GM19438 (cell line): ENCODE results near the gene ERBB3.
"Not testable (repeated sequence)": the region's sequence is repeated elsewhere in the genome, so short reads cannot be mapped to it uniquely, and the experiment has no call there.

Experiments used
- ATAC-seq: cut with Tn5 transposase; IDR thresholded peaks from one replicate; pipeline ENCODE4 v1.9.1; 2021; ENCODE audit warnings: low read depth; ENCODE audit not compliant: unreplicated experiment

Gene ERBB3

DNA sequence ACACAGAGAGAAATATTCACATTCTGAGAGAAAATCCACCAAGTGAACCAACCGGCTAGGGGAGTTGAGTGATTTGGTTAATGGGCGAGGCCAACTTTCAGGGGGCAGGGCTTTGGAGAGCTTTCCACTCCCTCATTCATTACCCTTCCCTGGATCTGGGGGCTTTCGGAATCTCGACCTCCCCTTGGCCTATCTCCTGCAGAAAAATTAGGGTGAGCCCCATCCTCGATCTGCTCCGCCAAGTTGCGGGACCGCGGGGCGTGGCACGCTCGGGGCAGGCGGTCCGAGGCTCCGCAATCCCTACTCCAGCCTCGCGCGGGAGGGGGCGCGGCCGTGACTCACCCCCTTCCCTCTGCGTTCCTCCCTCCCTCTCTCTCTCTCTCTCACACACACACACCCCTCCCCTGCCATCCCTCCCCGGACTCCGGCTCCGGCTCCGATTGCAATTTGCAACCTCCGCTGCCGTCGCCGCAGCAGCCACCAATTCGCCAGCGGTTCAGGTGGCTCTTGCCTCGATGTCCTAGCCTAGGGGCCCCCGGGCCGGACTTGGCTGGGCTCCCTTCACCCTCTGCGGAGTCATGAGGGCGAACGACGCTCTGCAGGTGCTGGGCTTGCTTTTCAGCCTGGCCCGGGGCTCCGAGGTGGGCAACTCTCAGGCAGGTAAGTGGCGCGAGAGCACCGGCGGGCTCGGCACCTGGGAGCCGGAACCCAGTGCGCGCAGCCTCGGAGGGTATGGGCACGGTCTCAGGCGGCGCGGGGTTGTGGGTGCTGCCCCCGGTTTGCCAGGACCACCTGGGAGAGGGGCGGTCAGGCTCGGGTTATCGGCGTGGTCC, at the start of gene ERBB3:
Gene ERBB3 (plus strand): TSS at position 443 of the 833 bp plus-strand sequence. CDS start 136 bp downstream, at position 579.
- ATAC-seq, result peak; percentile 35

DNA sequence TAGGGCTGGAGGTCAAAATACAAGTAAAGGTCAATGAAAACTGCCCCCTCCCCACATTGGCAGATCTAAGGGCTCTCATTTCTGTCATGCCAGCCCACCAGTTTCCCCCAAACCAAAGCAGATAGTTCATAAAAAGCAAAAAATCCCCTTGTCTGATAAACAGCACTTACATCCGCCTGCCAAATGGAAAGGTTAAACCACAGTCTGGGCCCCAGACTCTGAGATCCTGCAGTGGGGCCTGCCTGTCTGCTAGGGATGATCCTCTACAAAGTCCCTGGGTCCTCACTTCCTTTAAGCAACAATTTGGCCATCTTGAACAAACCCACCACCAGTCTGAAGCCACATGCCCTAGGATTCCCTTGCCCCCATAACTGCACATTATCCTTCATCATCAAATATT, 48.0 kb upstream of the ERBB3 start:
- ATAC-seq, result no peak

DNA sequence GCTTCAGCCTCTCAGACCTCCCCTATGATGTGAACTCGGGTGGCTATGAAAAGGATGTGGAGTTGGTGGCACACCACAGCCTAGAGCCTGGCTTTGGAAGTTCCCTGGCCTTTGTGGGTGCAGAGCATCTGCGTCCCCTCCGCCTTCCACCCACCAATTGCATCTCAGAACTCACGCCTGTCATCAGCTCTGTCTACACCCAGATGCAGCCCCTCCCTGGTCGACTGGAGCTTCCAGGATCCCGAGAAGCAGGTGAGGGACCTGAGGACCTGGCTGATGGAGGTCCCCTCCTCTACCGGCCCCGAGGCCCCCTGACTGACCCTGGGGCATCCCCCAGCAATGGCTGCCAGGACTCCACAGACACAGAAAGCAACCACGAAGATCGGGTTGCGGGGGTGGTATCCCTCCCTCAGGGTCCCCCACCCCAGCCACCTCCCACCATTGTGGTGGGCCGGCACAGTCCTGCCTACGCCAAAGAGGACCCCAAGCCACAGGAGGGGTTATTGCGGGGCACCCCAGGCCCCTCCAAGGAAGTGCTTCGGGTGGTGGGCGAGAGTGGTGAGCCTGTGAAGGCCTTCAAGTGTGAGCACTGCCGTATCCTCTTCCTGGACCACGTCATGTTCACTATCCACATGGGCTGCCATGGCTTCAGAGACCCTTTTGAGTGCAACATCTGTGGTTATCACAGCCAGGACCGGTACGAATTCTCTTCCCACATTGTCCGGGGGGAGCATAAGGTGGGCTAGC, 45.2 kb upstream of the ERBB3 start:
- ATAC-seq, result no peak

DNA sequence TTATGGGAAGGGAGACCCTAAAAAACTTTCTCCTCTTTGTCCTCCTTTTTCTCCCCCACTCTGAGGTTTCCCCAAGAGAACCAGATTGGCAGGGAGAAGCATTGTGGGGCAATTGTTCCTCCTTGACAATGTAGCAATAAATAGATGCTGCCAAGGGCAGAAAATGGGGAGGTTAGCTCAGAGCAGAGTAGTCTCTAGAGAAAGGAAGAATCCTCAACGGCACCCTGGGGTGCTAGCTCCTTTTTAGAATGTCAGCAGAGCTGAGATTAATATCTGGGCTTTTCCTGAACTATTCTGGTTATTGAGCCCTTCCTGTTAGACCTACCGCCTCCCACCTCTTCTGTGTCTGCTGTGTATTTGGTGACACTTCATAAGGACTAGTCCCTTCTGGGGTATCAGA, 42.8 kb upstream of the ERBB3 start:
- no peak for ATAC-seq

DNA sequence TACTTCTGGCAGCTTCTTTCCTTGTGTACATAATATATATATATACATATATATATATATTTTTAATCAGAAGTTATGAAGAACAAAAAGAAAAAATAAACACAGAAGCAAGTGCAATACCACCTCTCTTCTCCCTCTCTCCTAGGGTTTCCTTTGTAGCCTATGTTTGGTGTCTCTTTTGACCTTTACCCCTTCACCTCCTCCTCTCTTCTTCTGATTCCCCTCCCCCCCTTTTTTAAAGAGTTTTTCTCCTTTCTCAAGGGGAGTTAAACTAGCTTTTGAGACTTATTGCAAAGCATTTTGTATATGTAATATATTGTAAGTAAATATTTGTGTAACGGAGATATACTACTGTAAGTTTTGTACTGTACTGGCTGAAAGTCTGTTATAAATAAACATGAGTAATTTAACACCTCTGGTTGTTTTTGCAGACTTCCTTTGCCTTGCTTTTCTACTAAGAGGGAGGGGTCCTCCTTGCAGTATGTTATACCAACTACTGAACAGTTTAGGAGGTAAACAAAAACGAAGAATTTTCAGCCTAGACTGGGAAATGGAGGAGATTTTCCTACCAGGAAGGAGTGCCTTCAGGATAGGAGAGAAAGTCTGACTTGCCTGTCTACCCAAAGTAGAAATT, 41.8 kb upstream of the ERBB3 start:
- ATAC-seq, result no peak

DNA sequence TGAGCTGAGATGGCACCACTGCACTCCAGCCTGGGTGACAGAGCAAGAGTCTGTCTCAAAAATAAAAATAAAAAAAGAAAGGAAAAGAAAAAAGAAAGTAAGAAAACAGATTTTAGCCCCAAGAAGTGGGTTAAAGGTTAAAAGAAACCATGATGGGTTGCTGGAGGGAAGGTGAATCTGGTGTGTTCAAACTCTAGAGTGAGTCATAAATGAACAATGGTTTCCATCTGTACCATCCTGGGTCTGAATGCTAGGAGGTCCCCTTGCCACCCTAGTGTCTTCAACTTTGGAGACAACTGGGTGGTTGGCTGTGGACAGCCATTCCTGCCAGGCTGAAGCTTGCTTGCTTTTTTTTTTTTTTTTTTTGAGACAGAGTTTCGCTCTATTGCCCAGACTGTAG, 39.8 kb upstream of the ERBB3 start:
- no peak for ATAC-seq

DNA sequence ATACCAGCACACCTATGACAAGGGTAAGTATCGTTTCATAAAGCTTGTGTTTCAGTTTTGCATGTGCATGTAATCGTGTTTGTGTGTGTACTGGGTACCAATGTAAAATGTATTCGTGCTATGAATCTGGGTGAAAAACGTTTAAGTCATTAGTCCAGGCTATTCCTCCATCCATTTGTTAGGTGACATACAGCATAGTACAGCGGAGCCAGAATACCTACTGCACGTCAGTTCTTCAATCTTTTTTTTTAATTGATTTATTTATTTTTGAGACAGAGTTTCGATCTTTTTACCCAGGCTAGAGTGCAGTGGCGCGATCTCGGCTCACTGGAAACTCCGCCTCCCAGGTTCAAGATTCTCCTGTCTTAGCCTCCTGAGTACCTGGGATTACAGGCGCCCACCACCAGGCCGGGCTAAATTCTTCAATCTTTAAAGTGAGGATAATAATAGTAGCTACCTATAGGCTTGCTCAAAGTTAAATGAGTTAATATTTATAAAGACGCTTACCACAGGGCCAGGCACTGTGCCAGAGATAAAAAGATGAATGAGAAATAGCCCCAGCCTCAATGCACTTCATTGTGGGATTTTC, 38.9 kb upstream of the ERBB3 start:
- peak; percentile 7 for ATAC-seq

DNA sequence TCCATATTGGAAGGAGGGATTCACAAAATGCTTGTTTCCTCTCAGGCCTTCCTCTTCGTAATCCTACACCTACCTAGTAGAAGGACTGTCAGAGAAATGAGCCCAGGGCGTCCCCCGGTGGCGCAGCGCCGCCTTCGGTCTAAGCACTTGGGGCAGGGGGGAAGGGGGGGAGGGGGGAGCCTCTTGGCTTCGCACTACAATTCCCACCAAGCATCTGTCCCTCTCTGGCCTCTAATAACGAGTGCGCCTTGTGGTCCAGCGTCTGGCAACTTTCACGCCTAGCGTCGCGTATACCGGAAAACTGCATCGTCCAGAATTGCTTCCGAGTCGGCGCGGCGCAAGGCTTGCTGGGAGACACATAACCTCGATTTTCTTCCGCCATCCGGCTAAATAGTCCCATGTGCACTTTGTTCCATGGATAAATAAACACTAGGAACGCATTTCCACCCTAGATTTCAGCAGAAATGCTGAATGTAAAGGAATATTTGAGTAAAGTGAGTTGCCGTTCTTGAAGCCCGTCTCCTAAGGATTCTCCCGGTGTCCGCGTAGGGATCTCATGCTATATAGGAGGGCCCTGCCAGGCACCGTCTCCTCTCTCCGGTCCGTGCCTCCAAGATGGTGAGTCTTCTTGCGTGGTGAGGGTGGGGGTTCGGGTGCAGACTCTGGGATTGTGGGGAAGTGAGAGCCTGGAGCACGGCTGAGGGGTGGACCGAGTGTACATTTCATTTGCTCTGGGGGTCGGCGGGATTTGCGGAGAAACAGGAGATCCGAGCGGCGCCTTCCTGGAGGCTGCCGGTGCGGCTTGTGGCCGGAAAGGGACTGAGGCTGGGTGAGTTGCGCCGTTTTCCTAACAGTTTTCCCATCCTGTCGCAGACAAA, 38.2 kb upstream of the ERBB3 start, which contains the start of gene RPS26:
Gene RPS26 (plus strand): TSS at position 367 of the 878 bp plus-strand sequence. CDS start 249 bp downstream, at position 616.
- ATAC-seq, result peak; percentile 92

DNA sequence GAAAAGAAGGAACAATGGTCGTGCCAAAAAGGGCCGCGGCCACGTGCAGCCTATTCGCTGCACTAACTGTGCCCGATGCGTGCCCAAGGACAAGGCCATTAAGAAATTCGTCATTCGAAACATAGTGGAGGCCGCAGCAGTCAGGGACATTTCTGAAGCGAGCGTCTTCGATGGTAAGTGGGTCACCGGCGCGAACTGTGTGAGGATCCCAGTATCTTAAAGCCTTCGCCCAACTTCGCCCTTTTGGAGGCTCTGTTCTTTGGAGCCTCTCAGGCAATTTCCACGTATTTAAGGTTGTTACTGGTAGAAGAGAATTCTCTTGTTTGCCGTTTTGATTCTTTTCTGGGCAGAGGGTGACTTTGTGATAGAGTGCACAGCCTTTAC, 37.5 kb upstream of the ERBB3 start:
- not testable (repeated sequence) for ATAC-seq

DNA sequence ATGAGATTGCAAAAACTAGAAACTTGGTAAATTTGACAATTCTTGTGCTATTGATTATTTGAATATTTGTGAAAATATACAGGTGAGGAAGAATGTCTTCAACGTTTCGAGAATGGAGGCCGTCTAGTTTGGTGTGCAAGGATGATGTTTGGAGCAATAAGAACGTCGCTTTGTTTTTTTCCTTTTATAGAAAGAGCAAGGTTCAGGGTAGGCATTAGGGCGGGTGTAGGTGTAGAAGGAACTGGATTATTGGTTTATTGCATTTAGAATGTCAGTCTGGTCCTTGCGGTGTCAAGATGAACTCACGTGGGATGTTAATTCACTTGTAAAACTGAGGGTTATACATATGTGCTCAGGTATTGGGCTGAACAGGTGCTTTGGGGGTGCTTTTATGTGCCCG, 37.1 kb upstream of the ERBB3 start:
- no peak for ATAC-seq

DNA sequence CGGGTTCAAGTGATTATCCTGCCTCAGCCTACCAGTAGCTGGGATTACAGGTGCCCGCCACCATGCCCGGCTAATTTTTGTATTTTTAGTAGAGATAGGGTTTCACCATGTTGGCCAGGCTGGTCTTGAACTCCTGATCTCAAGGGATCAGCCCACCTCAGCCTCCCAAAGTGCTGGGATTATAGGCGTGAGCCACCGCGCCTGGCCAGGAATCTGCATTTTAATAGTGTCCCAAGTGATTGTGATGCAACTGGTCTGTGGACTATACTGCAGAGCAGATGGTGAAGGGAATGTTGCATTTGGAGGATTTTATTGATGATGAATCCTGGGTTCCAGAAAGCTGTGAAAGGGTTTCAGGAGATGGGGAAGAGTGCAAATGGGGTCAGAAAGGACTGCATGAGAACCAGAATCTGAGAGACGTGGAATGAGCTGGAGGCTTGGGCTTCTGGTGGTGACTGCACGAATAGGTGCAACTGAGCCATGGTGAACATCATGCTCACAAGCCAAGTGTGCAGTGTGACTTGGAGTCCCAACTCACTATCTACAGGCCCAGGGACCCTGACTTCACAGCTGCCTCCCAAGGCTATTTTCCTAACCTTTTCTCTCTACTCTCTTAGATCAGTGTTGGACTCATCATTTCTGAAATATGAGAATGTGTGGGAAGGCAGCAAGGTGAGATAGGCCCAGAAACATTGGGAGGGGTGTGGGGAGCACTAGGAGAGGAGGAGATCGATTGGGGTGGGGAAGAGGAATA, 33.8 kb upstream of the ERBB3 start:
- no peak for ATAC-seq

DNA sequence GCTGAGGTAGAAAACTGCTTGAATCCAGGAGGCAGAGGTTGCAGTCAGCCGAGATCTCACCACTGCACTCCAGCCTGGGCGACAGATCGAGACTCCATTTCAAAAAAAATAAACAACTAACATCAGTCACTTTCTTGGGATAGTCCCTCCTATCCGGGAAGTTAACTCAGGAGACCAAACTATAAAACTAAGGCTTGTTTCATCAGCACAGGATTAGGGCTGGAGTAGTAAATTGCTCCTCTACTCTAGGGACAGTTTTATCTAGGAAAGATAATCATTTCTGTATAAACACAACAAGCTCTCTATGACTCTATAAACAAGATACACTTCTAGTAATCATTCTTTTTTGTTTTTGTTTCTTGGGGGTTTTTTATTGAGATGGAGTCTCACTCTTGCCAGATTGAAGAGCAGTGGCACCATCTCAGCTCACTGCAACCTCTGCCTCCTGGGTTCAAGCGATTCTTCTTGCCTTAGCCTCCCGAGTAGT, 26.5 kb upstream of the ERBB3 start:
- ATAC-seq, result no peak

DNA sequence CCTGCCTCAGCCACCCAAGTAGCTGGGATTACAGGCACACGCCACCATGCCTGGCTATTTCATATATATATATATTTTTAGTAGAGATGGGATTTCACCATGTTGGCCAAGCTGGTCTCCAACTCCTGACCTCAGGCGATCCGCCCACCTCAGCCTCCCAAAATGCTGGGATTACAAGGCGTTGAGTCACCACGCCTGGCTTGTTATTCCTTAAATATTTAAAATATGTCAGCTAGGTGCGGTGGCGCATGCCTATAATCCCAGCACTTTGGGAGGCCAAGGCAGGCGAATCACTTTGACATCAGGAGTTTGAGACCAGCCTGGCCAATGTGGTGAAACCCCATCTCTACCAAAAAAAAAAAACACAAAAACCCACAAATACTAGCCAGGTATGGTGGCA, 20.0 kb upstream of the ERBB3 start:
- ATAC-seq, result not testable (repeated sequence)

DNA sequence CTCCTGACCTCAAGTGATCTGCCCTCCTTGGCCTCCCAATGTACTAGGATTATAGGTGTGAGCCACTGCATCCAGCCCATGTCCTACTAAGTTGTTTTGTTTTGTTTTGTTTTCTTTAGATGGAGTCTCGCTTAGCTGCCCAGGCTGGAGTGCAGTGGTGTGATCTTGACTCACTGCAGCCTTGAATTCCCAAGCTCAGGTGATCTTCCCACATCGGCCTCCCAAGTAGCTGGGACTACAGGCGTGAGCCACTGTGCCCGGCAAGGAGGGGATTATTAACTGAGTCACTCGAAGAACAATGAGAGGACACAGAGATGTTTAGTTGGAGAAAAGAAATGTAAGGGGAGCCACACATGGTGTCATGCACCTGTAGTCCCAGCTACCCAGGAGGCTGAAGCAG, 18.0 kb upstream of the ERBB3 start:
- ATAC-seq, result no peak

DNA sequence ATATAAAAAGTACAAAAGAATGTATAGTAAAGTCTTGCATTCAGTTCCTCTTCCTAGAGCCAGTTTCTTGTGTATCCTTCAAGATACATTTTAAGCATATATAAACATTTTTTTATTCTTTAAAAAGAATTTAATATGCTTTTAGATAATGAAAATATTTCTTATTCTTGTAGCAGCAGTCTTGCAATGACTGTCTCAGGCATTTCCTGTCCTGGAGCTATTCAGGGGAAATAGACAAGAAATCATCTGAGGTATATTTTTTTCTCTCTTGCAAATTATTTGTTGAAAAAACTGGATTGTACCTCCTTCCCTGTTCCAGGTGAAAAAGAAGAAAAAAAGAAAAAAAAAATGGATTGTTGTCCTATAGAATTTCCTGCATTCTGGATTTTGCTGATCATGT, 17.0 kb upstream of the ERBB3 start:
- ATAC-seq, result no peak

DNA sequence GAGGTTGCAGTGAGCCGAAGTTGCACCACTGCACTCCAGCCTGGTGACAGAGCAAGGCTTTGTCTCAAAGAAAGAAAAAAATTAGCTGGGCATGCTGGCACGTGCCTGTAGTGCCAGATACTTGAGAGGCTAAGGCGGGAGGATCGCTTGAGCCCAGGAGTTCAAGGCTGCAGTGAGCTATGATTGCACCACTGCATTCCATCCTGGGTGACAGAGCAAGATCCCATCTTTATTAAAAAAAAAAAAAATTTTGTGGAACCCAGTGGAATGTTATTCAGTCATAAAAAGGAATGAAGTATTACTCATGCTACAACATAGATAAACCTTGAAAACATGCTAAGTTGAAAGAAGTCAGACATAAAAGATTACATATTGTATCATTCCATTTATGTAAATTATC, 8.3 kb upstream of the ERBB3 start:
- no peak for ATAC-seq

DNA sequence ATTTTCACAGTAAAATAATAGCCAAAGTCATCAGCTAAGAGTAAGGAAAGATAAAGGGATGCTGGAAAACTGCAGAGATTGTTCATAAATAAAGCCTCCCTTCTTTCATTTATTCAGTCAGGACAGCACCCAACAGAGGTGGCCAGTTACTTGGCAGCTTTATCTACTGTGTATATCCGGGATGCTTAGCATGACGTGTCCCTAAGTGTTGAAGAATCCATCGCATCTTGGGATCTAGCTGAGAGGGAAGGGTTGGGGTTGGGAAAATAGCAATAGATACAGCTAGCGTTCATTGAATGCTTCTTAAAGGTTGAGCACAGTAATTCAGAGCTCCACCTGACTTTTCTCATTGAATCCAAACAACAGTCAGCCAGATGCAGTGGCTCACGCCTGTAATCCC, 5.6 kb upstream of the ERBB3 start:
- ATAC-seq, result no peak

DNA sequence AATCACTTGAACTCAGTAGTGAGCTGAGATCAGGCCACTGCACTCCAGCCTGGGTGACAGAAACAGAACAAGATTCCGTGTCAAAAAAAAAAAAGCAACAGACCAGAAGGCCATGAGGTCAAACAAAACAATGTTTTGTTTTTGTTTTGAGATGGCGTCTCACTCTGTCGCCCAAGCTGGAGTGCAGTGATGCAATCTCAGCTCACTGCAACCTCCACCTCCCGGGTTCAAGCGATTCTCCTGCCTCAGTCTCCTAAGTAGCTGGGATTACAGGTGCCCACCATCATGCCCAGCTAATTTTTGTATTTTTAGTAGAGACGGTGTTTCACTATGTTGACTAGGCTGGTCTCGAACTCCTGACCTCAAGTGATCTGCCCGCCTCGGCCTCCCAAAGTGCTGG, 2.0 kb upstream of the ERBB3 start:
- ATAC-seq, result not testable (repeated sequence)

DNA sequence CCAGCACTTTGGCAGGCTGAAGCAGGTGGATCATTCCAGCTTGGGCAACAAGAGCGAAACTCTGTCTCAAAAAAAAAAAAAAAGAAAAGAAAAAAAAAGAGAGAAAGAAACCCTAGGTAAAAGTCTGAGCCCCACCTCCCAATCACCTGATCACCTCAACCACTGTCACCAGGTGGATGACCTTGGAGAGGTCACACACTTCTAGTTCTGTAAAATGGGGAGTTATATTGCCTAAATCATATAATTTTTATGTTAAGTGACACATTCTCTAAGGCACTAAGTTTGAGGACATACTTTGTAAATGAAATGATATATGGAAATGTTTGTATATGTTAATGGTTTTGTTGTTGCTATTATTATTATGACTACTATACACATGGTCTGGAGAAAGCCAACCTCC, 1.5 kb upstream of the ERBB3 start:
- ATAC-seq, result no peak
